Measurements from ENCODE around the gene NR1H2. TPM values are rescaled to one million over a fixed set of nuclear protein-coding genes. Genes with fewer than 3 reads are reported as not detected.

The NR1H2 gene
- total and polyA plus RNA-seq, 10 donors: 53.1 to 96.0 (median 74.0) TPM

DNA sequence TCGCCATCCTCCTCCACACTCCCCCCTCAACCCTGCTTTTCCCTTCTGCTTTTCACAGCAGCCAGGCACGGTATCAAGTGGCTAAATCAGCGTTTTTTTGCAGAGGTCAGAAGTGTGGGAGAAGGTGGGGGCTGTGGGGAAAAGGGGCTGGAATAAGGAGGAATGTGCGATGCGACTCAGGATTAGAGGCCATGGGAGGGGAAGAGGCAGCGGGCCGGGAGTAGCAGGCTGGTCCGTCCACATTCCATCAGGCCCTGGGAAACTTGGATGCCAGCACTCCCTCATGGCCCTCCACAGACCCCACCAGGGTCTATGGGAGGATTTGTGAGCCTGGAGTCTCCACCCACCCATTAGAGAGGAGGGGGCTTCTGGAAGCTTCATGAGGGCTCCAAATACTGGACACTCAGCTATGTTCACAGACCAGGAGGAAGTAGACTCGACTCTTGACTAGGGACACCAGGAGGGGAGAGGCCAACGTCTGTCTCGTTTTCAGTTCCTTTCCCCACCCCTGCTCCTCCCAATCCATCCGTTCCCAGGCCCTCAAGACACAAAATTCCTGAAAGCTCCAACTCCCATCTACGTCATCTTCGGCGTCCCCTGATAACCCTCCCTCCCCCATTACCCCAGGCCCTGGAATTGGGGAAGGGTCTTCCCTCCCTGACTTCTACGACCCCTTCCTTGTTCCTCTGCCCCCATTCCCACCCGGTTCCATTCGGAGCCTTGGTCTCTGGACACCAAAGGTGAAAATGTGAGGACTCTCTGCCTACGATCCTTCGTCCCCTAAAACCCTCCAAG is 43.8 kb upstream of the NR1H2 start:
- 10 to 18% (median 11%) methylated on average over 20 of the region's 20 CpGs for WGBS, 5 donors
- Histone ChIP-seq H3K36me3 (peaks cover 0 to 32% (median 2%) of the 10 kb centered on the region in 6 donors), H3K4me1 (peaks cover 0 to 85% (median 52%) of the 10 kb centered on the region in 6 donors), H3K9me3 (peaks cover 0 to 22% (median 0%) of the 10 kb centered on the region in 8 donors), H3K4me3 (peak overlapping the region in 6 of 8 donors; percentile 24 to 75 (median 38)), H3K27ac (peak overlapping the region in 7 of 8 donors; percentile 20 to 87 (median 77)), H3K27me3 (replicated peaks in 1 of 7) (peaks cover 0 to 77% (median 40%) of the 10 kb centered on the region in 7 donors)
- intact Hi-C loops (cut with DNase I; ENCODE audit: low total_unique reads): no loop called here
- peak; percentile 71 for DNase-seq
- TF ChIP-seq CTCF (IDR thresholded peaks at IDR 0.05 in 8 of 11, conservative IDR thresholded peaks at IDR 0.05 in 3 of 11) (no peak), POLR2AphosphoS5 (IDR thresholded peaks at IDR 0.05) (peak in 2 of 3 donors; percentile 8 to 9)

GRCh38 chr19:50333235-50333736 is 43.0 kb upstream of the NR1H2 start:
- DNase-seq: peak; percentile 96
- peaks cover 0 to 87% (median 51%) of the 10 kb centered on the region in 6 donors for H3K4me1 ChIP-seq
- H3K27me3 ChIP-seq (replicated peaks in 1 of 7): peaks cover 0 to 69% (median 32%) of the 10 kb centered on the region in 7 donors
- peaks cover 0 to 40% (median 2%) of the 10 kb centered on the region in 6 donors for H3K36me3 ChIP-seq
- TF ChIP-seq CTCF (IDR thresholded peaks at IDR 0.05 in 8 of 11, conservative IDR thresholded peaks at IDR 0.05 in 3 of 11) (peak in 1 of 11 experiments; percentile 10), POLR2AphosphoS5 (IDR thresholded peaks at IDR 0.05) (peak; percentile 77 to 88 (median 81)), POLR2A (IDR thresholded peaks at IDR 0.05) (no peak)
- H3K4me3 ChIP-seq: peak overlapping the region; percentile 22 to 75 (median 34)
- 1 to 2% (median 2%) methylated on average over 6 to 34 of the region's 34 CpGs for WGBS, 5 donors
- intact Hi-C loops (cut with DNase I; ENCODE audit: low total_unique reads): no loop called here
- peaks cover 0 to 19% (median 0%) of the 10 kb centered on the region in 8 donors for H3K9me3 ChIP-seq
- peak overlapping the region; percentile 22 to 87 (median 72) for H3K27ac ChIP-seq

- peaks cover 0 to 18% (median 0%) of the 10 kb centered on the region in 8 donors for H3K9me3 ChIP-seq
- peaks cover 0 to 63% (median 30%) of the 10 kb centered on the region in 7 donors for H3K27me3 ChIP-seq (replicated peaks in 1 of 7)
- 13 to 16% (median 14%) methylated on average over 47 to 54 of the region's 54 CpGs for WGBS, 5 donors
- intact Hi-C loops (cut with DNase I; ENCODE audit: low total_unique reads): no loop called here
- no peak for TF ChIP-seq CTCF (IDR thresholded peaks at IDR 0.05 in 8 of 11, conservative IDR thresholded peaks at IDR 0.05 in 3 of 11)
- peak; percentile 85 to 93 (median 91) for TF ChIP-seq POLR2AphosphoS5 (IDR thresholded peaks at IDR 0.05)
- peaks cover 0 to 91% (median 55%) of the 10 kb centered on the region in 6 donors for H3K4me1 ChIP-seq
- H3K27ac ChIP-seq: peak overlapping the region in 7 of 8 donors; percentile 52 to 87 (median 77)
- H3K4me3 ChIP-seq: peak overlapping the region; percentile 22 to 75 (median 34)
- peaks cover 0 to 47% (median 2%) of the 10 kb centered on the region in 6 donors for H3K36me3 ChIP-seq
- DNase-seq: peak; percentile 92
Measured at GRCh38 chr19:50333737-50334617, 42.3 kb upstream of the NR1H2 start.
